IMR-90 (cell line): Measurements from ENCODE around the gene SLIT3. TPM values are rescaled to one million over a fixed set of nuclear protein-coding genes. Genes with fewer than 3 reads are reported as not detected.

Source experiments
- ATAC-seq: fragments of 200-7000 bp; cut with Tn5 transposase; 2 replicates; pipeline ENCODE4 v1.9.1; 2020; ENCODE audit warnings: low read depth, mild to moderate bottlenecking, moderate library complexity
- BruUV-seq: library from RNA; stranded (reverse); fragments of 400-500 nt; replicated peaks from 2 replicates; lab custom pipeline; 2021; lab: Mats Ljungman, UMichigan
- CTCF ChIA-PET: fragments of 300-600 bp; formaldehyde crosslinking; extraction: SDS; loops from one replicate; lab custom pipeline; 2021; ENCODE audit warnings: antibody characterized with exemption; lab: Yijun Ruan, JAX
- POLR2A ChIA-PET: fragments of 300-600 bp; sonication (Branson Sonifier 250); formaldehyde crosslinking; loops from one replicate; lab custom pipeline; 2022; ENCODE audit warnings: antibody characterized with exemption; ENCODE audit not compliant: unreplicated experiment; lab: Charles Lee
- DNase-seq: peaks from one replicate; pipeline ENCODE4 v3.0.0; 2013
- H2AFZ ChIP-seq: replicated peaks from 2 replicates; pipeline ENCODE3; 2013; ENCODE audit warnings: low read length, mild to moderate bottlenecking; ENCODE audit not compliant: poor library complexity
- H2AK5ac ChIP-seq: 2 replicates; pipeline ENCODE4 v1.6.1; 2013; ENCODE audit warnings: low read depth, low read length, inconsistent platforms
- H2AK9ac ChIP-seq: replicated peaks from 2 replicates; pipeline ENCODE3; 2013; ENCODE audit warnings: mild to moderate bottlenecking, low read depth, low read length, moderate library complexity; ENCODE audit not compliant: poor library complexity
- H2BK120ac ChIP-seq: 2 replicates; pipeline ENCODE4 v1.6.1; 2013; ENCODE audit warnings: low read depth, low read length, inconsistent platforms
- H2BK15ac ChIP-seq: 3 replicates; pipeline ENCODE4 v1.6.1; 2013; ENCODE audit warnings: low read depth, low read length, inconsistent platforms
- H2BK20ac ChIP-seq: 2 replicates; pipeline ENCODE4 v1.6.1; 2013; ENCODE audit warnings: low read depth, mild to moderate bottlenecking, inconsistent platforms, low read length, moderate library complexity
- H2BK5ac ChIP-seq: 2 replicates; pipeline ENCODE4 v1.6.1; 2013; ENCODE audit warnings: mild to moderate bottlenecking, low read depth, low read length, inconsistent platforms; ENCODE audit not compliant: poor library complexity, severe bottlenecking
- H3K14ac ChIP-seq: replicated peaks from 2 replicates; pipeline ENCODE4 v1.6.1; 2013; ENCODE audit warnings: low read depth, low read length, inconsistent platforms
- H3K18ac ChIP-seq: 2 replicates; pipeline ENCODE4 v1.6.1; 2013; ENCODE audit warnings: low read depth, low read length, control low read depth
- H3K23ac ChIP-seq: 2 replicates; pipeline ENCODE4 v1.6.1; 2013; ENCODE audit warnings: low read depth, low read length, inconsistent platforms
- H3K27ac ChIP-seq: 2 replicates; pipeline ENCODE4 v1.5.1; 2013; ENCODE audit warnings: mild to moderate bottlenecking, control low read depth, low read length; ENCODE audit not compliant: insufficient read depth
- H3K27me3 ChIP-seq: 2 replicates; pipeline ENCODE4 v1.6.1; 2013; ENCODE audit warnings: low read length; ENCODE audit not compliant: control insufficient read depth, insufficient read depth
- H3K36me3 ChIP-seq: 2 replicates; pipeline ENCODE4 v1.6.1; 2013; ENCODE audit warnings: low read length, mixed read lengths; ENCODE audit not compliant: control insufficient read depth, insufficient read depth
- H3K4ac ChIP-seq: 2 replicates; pipeline ENCODE4 v1.6.1; 2013; ENCODE audit warnings: low read depth, low read length, inconsistent platforms
- H3K4me1 ChIP-seq: 2 replicates; pipeline ENCODE4 v1.6.1; 2013; ENCODE audit warnings: low read length, mixed read lengths; ENCODE audit not compliant: control insufficient read depth, insufficient read depth
- H3K4me2 ChIP-seq: 2 replicates; pipeline ENCODE4 v1.6.1; 2013; ENCODE audit warnings: low read depth, mild to moderate bottlenecking, control low read depth, low read length, moderate library complexity
- H3K4me3 ChIP-seq: 2 replicates; pipeline ENCODE4 v1.5.1; 2013; ENCODE audit warnings: low read depth, mild to moderate bottlenecking, control low read depth, low read length, moderate library complexity; ENCODE audit not compliant: insufficient read depth
- H3K56ac ChIP-seq: 2 replicates; pipeline ENCODE4 v1.6.1; 2013; ENCODE audit warnings: low read length, inconsistent platforms; ENCODE audit not compliant: insufficient read depth; ENCODE audit errors: extremely low read depth
- H3K79me1 ChIP-seq, 2 experiments: 2 replicates each; pipeline ENCODE4 v1.6.1; 2013; ENCODE audit warnings: low read length in 2 of 2, inconsistent platforms in 1 of 2, low read depth in 1 of 2
- H3K9ac ChIP-seq: 2 replicates; pipeline ENCODE4 v1.6.1; 2013; ENCODE audit warnings: low read depth, low read length, control low read depth
- H3K9me1 ChIP-seq: 2 replicates; pipeline ENCODE4 v1.6.1; 2013; ENCODE audit warnings: low read length, inconsistent platforms; ENCODE audit not compliant: insufficient read depth
- H3K9me3 ChIP-seq: 2 replicates; pipeline ENCODE4 v1.6.1; 2013; ENCODE audit warnings: low read length; ENCODE audit not compliant: control insufficient read depth, insufficient read depth
- H4K20me1 ChIP-seq: 2 replicates; pipeline ENCODE4 v1.6.1; 2013; ENCODE audit warnings: low read length, inconsistent platforms; ENCODE audit not compliant: insufficient read depth
- H4K5ac ChIP-seq: 2 replicates; pipeline ENCODE4 v1.6.1; 2013; ENCODE audit warnings: mild to moderate bottlenecking, low read depth, low read length, control low read depth
- H4K8ac ChIP-seq, 2 experiments: 2 replicates each; pipeline ENCODE4 v1.6.1; 2013; ENCODE audit warnings: low read depth in 2 of 2, low read length in 2 of 2, control low read depth in 1 of 2, inconsistent platforms in 1 of 2
- H4K91ac ChIP-seq: 2 replicates; pipeline ENCODE4 v1.6.1; 2013; ENCODE audit warnings: low read depth, low read length, inconsistent platforms; ENCODE audit not compliant: insufficient read depth
- BHLHE40 ChIP-seq: fragments of 150-350 bp; IDR thresholded peaks from 2 replicates; pipeline ENCODE4 v1.6.1; 2016; ENCODE audit warnings: mild to moderate bottlenecking, low read depth, low read length
- CEBPB ChIP-seq: IDR thresholded peaks from 2 replicates; pipeline ENCODE4 v1.6.1; 2012; ENCODE audit warnings: low read depth, low read length, improper control_type of control experiment
- MAFK ChIP-seq: IDR thresholded peaks from 2 replicates; pipeline ENCODE4 v1.6.1; 2012; ENCODE audit warnings: low read depth, low read length, improper control_type of control experiment
- RAD21 ChIP-seq: IDR thresholded peaks from 2 replicates; pipeline ENCODE4 v1.6.1; 2012; ENCODE audit warnings: low read length, improper control_type of control experiment
- RCOR1 ChIP-seq: IDR thresholded peaks from 2 replicates; pipeline ENCODE4 v1.6.1; 2012; ENCODE audit warnings: mild to moderate bottlenecking, low read length, improper control_type of control experiment; ENCODE audit not compliant: insufficient replicate concordance
- SMC3 ChIP-seq: fragments of 150-350 bp; IDR thresholded peaks from 2 replicates; pipeline ENCODE4 v1.6.1; 2016; ENCODE audit warnings: low read depth, mild to moderate bottlenecking, antibody characterized with exemption, low read length, moderate library complexity
- WGBS, 2 experiments: methylation state at CpG; one replicate each; pipeline versions ENCODE4 v1.1.5 to v1.1.7; 2013; ENCODE audit warnings: missing lambda C conversion rate in 2 of 2; ENCODE audit not compliant: insufficient read length in 1 of 2; ENCODE audit errors: extremely low coverage in 2 of 2; 5-methylcytosine and 5-hydroxymethylcytosine counted together
- dilution Hi-C: fragments of 300-500 bp; cut with HindIII; formaldehyde crosslinking; loops from one replicate; pipeline ENCODE4 v1.14.3; 2018; ENCODE audit warnings: low sequenced_read_pairs; ENCODE audit not compliant: unreplicated experiment
- in situ Hi-C: fragments of 300-500 bp; cut with MboI; formaldehyde crosslinking; loops from 3 replicates; pipeline ENCODE4 v1.14.3; 2019; ENCODE audit warnings: low sequenced_read_pairs, inconsistent platforms, mixed read lengths
- intact Hi-C: fragments of 100-400 bp; cut with micrococcal nuclease; formaldehyde crosslinking; loops from 2 replicates; pipeline ENCODE4 v1.10.0; 2022
- polyA plus RNA-seq, 3 experiments: library from polyadenylated mRNA; depleted of rRNA; stranded (reverse); fragments of >200 nt; gene quantifications; 2 replicates each; pipeline ENCODE4 v1.2.3, GENCODE V29; 2012; ENCODE audit warnings: low replicate concordance in 1 of 3
- total RNA-seq: library from RNA; depleted of rRNA; stranded (reverse); fragments of >200 nt; gene quantifications from 2 replicates; pipeline ENCODE4 v1.2.3, GENCODE V29; 2012

SLIT3 gene
- total and polyA plus RNA-seq, 2 of the 4 experiments (the other 2 are of a cell fraction): 0.18 to 0.50 TPM

- Histone ChIP-seq H3K27me3 (no peaks in the 10 kb centered on the region), H4K91ac (no peak overlapping the region), H3K79me1 (no peaks in the 10 kb centered on the region), H3K4me3 (no peak overlapping the region), H3K4ac (no peak overlapping the region), H2AFZ (no peak overlapping the region), H2BK5ac (no peak overlapping the region), H4K8ac (no peak overlapping the region), H2BK20ac (no peak overlapping the region), H2AK9ac (no peak overlapping the region), H3K9me3 (no peaks in the 10 kb centered on the region), H3K4me2 (no peak overlapping the region), H3K9ac (no peak overlapping the region), H2BK15ac (no peak overlapping the region), H3K23ac (no peak overlapping the region), H4K5ac (no peak overlapping the region), H3K9me1 (no peaks in the 10 kb centered on the region), H3K27ac (no peak overlapping the region), H3K4me1 (no peaks in the 10 kb centered on the region), H3K14ac (no peak overlapping the region), H2AK5ac (no peak overlapping the region), H3K56ac (no peak overlapping the region), H3K18ac (no peak overlapping the region), H4K20me1 (no peaks in the 10 kb centered on the region), H2BK120ac (no peak overlapping the region), H3K36me3 (no peaks in the 10 kb centered on the region)
- no peak for DNase-seq
- dilution Hi-C loops: no loop called here
- TF ChIP-seq MAFK (no peak), BHLHE40 (no peak), RAD21 (no peak), SMC3 (no peak), RCOR1 (no peak), CEBPB (no peak)
- CTCF ChIA-PET: interaction anchor here (1.3 kb wide), 1 partner anchor 11 kb away, joined by 5 read pairs; no protein-coding TSS in a partner anchor
- BruUV-seq: no TSS peak
- ATAC-seq: peak; percentile 27; the same call in 1 of the 2 replicates
- WGBS, 2 experiments: no CpG with 5 or more reads among the region's 3 CpGs
- POLR2A ChIA-PET: no interaction called here
- intact Hi-C loops: no loop called here
- in situ Hi-C loops: no loop called here
Measured at GRCh38 chr5:168976311-168976970, 324.5 kb downstream of the SLIT3 start.
